ENCODE measurements around the gene CAPN8. TPM values are rescaled to one million over a fixed set of nuclear protein-coding genes. Genes with fewer than 3 reads are reported as not detected.

Gene CAPN8
- total RNA-seq, 2 donors from 2014 or later: 0.21 TPM; not detected in 1

DNA sequence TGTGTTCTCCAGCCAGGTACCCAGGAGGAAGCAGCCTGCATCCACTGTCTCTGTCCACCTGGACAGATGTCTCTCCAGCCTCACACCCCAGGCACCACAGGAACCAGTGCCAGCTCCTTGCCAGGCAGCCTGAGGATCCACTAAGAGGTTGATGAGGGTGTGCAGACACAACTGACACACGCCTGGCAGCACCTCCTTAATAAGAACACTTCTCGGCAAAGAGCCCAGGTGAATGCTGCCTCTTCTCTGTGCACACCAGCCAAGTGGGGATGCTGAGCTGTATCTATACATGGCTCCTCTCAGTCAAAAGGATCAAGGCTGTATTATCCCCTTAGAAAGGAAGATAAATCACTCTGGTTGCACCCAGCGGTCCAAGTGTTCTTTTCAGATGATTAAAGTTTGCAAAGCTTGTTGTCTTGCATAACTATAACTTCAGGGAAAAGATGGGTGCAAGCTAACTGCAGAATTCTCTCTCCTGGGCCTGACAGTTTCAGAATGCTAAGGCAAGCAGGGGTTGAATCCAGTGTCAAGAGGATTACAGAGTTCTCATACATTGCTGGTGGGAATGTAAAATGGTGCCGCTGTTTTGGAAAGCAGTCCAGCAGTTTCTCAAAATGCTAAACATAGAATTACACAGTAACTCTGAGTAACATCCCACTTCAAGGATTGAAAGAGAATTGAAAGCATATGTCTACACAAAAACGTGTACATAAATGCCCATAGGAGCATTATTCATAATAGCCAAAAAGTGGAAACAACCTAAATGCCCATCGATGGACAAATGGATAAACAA, 3.7 kb upstream of the CAPN8 start:
- DNase-seq (no peak), ATAC-seq (peak in 1 of 2 donors; percentile 70)
- intact Hi-C loops (cut with DNase I): no loop called here

DNA sequence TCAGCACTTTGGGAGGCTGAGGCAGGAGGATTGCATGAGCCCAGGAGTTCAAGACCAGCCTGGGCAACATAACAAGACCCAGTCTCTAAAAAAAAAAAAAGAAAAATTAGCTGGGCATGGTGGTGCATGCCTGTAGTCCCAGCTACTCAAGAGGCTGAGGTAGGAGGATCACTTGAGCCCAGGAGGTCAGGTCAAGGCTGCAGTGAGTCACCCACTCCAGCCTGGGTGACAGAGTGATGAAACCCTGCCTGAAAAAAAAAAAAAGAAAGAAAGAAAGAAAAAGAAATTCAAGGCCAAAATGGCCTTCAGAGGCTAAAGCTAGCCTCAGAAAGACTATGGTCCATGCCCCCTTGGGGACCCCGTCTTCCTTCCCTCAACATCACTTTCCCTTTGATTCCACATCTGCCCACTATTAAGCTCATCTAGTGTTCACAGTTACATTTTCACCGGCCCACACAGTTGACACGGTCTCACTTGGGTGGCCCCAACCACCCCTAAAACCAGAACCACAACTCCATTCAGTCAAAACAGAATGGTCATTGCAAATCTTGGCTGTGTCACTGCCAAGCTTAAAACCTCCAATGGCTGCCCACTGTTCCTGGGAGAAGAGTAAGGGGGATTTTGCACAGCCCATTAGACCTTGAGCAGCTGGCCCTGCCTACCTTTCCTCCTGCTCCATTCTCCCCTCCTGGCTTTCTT, 2.1 kb upstream of the CAPN8 start:
- ATAC-seq: no peak

DNA sequence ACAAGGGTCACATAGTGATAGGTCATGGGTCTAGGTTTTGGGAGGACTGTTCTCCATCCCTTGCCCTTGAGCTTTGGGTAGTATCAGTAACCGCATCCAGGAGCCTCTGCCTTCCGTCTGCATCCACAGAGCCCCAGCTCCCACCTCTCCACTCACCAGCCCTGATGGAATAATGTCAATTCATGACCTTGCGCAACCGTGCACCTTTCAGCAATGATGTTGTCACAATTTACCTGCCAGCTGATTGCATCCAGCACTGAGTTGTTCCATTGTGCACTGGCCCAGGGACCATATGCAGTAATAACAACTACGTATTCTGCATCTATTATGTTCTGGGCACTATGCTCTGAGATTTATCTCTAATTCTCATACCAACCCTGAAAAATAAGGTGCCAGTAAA, 1.4 kb downstream of the CAPN8 start:
- ATAC-seq: no peak
- DNase-seq: no peak
- intact Hi-C loops (cut with DNase I): no loop called here

More for the DNA sequence above, 2.1 kb upstream of the CAPN8 start:
- intact Hi-C loops (cut with DNase I): no loop called here
- no peak for DNase-seq

DNA sequence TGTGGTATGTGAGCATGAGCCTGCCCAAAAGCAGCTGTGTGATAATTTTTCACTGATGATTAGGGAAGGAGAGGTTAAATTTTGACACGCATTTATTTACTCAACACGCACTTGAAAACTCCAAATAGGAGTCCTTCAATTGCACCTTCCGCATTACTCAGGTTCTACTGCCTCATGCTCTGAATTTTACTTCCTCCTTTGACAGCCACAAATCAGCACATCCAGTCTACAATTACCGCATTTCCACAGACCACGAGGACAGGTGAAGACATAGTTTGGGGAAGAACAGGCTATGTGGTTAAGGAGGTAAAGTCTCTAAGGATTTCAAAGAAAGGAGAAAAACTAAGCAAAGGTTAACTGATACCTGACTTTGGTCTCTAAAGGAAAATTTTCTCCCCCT, 2.6 kb downstream of the CAPN8 start:
- ATAC-seq (no peak), DNase-seq (no peak)
- intact Hi-C loops (cut with DNase I): no loop called here

DNA sequence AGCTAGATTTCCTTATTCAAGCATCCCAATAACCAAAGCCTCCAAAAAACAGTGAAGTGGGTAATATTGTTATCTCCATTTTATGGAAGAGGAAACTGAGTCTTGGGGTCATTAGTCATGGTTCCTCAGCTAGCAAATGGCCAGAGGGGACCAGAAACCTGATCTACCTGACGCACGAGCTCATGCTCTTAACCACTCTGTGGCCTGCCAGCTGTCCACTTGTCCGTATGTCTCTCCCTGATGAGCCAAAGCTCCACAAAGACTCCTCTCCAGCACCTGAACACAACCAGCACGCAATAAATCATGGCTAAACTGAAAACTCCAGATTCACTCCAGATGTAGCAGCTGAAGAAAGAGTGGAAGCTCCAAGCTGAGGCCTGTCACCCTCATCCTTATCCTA, 5.8 kb downstream of the CAPN8 start:
- intact Hi-C loops (cut with DNase I): no loop called here

DNA sequence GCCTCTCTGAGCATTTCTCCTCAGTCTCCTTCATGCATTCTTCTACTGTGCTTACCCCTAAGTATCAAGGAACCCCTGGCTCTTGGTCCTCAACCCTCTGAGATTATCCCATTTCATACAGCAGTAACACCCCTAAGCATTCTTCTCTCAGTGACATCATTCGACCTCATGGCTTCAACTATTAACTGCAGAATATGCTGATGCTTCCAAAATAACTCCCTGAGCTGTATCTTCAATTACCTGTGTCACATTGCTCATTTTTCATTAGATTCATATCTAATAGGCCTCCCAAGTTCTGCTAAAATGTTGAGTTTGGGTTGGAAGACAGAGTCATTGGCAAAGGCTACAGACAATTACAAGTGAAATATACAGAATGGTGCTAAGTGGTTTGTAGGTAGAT, 7.5 kb downstream of the CAPN8 start:
- ATAC-seq: no peak
- intact Hi-C loops (cut with DNase I): no loop called here
- no peak for DNase-seq

More for the DNA sequence above, 5.8 kb downstream of the CAPN8 start:
- ATAC-seq (no peak), DNase-seq (no peak)

DNA sequence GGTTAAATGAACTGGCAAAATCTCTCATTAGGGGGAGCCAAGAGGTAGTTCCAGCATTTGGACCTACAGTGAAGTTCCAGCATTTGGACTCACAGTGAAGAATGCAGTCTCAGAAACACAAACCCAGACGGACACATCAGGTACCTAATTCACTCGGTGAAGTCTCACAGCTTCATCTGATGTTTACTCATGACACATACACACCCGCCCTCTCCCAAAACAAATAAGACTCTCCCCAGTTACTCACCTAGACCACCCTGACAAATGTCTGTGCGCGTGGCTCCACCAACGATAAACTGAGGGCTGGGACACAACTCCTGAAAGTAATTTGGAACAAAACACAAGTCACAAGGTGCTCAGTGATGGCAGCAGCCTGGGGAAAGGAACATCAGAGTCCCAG, 11.4 kb downstream of the CAPN8 start:
- DNase-seq (no peak), ATAC-seq (no peak)
- intact Hi-C loops (cut with DNase I): no loop called here

DNA sequence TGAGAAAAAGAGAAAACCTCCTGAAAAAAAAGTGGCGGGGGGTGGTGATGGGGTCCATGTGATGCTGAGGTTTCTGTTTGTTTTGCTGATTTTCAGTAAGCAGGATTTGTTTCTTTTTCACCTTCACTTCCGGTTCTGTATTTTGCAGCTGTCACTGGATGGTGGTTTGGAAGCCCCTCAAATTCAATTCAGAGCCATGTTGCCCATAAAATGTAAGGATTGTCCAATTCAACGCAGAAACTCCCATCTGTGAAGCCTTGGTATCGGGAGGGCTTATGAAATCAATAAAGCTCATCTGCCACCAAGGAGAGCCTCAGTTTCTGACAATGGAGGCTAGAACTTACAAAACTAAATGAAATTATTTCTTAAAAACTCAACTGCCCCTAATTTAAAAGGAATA, 12.1 kb downstream of the CAPN8 start:
- intact Hi-C loops (cut with DNase I): no loop called here
- ATAC-seq (no peak), DNase-seq (no peak)

DNA sequence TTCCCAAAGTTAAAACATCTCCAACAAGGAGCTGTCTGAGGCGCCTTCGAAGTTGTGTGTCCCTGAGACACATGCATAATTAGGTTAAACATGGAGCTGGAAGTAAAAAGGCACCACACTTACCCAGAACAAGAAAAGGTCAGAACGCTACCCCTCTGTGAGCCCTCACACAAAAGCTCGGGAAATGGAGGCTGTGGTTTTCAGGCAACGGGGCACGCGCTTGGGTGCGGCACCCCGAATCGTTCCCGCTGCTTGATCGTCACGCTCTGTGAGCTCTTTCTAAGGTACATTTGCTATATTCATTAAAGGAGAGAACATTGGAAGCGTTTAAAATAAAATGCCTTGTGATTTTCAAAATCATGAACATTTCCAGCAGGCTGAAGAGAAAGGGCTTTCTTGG, 12.5 kb downstream of the CAPN8 start:
- intact Hi-C loops (cut with DNase I): no loop called here
- ATAC-seq: no peak
- DNase-seq: no peak

DNA sequence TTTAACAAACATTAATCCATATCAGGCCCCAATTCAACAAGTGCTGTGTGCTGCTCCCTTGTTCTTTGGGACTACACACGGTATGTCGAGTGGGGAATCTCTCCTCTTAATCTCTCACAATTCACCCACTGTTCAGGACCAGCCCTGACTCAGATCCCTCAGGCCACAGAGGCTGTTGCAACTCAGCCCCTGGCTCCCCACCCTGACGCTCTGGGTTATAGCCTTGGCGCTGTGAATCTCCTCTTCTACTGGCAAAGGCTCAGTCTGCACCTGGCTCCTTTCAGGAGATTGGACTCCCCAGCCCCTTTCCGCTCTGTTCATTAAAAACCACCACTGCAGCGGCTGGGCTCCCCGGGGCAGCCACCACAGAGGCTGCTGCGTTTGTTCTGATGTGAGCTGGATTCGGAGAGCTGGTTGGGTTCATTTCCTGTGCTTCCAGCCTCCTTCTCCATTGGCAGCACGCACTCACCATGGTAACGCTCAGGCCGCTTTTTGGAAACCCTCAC, 13.0 kb downstream of the CAPN8 start:
- intact Hi-C loops (cut with DNase I): no loop called here
- no peak for DNase-seq
- ATAC-seq: no peak

DNA sequence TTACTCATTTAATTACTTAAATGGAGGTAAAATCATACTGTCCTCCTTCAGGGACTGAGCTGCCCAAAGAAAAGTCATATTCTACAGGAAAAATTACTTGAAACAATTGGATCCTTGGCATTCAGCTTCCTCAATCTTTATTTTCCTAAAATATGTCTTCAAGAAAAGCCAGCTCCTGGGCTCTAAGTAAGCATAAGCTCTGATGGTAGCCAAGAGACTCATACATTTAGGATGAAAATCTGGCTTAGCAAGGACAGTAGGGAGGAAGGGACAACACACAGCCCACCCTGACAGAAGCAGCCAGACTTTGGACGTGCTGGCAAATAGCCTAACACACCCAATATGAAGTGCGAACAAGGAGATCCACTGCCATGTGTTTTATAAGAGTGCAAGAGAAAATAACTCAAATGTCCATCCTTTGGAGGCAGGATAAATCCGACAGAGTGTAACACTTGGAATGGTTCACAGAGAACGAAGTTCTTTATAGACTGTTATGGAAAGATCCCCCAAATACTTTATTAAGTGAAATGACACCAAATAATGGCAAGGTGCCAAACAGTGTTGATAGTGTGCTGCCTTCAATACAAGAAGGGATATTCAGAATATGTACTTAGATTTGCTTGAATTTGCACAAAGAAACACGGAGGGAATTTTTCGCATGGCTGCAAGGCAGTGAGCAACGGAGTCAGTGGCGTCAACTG, 14.1 kb downstream of the CAPN8 start:
- ATAC-seq: no peak
- no peak for DNase-seq
- intact Hi-C loops (cut with DNase I): no loop called here

DNA sequence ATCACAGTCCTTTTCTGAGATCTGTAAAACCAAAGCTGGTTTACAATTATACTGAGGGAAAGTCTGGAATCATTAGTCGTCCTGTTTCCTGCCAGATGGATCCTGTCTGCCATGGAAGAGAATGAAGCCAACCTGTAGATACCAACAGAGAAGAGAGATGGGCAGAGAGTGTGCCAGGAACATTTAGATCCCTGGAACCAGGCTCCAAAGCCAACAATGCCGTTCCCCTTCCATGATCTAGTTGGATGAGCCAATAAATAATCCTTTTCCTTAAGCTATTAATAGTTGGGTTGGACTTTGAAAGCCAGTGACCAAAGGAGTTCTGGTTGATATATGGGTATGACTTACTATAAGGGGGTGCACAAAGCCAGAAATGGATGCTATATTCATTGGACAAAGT, 15.0 kb downstream of the CAPN8 start:
- peak; percentile 31 to 34 for ATAC-seq
- no peak for DNase-seq
- intact Hi-C loops (cut with DNase I): no loop called here

DNA sequence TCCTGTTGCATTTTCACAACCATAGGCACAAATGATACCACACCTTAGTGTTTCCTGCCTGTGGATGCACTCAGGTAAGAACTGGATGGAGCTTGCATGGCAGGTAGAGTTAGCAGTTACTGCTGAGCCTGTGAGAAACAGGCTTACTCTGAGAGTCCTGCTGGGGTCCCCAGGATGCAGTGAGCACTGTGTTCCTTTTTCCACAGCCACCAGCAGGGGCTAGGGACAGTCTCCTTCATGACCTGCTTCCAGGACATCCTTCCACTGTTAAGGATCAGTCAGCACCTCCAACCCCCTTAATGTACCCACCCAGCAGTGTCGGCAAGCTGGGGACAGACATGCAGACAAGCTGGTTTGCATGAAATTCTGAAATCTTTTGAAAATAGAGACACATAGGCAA, 16.3 kb downstream of the CAPN8 start:
- intact Hi-C loops (cut with DNase I): no loop called here
- DNase-seq (no peak), ATAC-seq (no peak)

DNA sequence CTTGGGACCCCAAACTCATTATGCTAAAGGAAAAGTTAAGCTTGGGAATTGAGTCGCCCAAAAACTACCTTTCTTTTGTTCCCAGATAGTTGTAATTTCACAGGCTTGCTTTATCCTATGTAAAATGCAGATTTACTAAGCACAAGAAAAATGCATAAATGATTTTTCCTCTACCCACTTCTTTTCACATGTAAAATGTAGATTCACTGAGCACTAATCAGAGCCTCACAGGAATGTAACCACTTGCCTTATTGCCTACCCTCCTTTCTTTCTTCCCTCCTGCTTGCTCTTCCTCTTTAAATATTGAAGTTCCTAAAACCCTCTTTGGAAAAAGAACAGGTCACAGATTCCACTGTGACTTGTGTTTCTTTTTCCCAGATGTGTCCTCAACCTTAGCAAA, 18.3 kb downstream of the CAPN8 start:
- intact Hi-C loops (cut with DNase I): no loop called here
- ATAC-seq: no peak
- no peak for DNase-seq

DNA sequence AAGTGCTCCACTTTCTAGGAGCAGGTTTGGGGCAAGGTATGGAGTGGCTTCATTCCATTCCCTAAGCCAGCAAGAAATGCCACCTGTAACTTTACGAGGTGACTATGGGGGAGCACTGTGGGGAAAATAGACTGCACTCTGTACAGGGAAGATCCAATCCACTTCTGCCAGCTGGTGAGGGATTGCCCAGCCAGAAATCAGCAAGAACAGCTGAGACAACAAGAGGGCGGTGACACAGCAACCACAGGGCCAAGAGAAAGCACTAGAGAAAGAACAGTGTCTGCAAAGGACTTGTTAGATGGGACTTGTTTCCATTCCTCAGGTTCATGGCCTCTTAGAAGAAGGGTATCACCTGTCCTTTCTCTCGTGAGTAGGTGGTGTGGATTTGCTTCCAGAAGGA, 19.6 kb downstream of the CAPN8 start:
- ATAC-seq (no peak), DNase-seq (no peak)
- intact Hi-C loops (cut with DNase I): no loop called here

DNA sequence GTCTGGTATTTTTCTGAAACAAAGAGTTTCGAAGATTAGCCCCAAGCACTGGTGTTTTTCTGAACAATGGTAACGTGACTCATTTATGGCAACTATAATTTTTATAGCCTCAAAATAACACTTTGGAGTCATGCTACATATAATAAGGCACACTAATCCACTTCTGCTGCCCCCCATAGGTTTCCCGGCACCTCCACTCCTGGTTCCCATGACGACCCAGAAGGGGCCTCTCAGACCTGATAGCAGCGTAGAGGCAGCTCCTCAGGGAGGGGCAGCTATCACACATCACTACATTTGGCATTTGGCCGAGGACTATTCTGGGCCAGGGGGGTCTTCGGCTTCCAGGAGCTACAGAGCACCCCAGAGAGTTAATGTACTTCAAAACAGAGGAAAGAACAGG, 23.3 kb downstream of the CAPN8 start:
- intact Hi-C loops (cut with DNase I): no loop called here
- DNase-seq: no peak
- no peak for ATAC-seq

DNA sequence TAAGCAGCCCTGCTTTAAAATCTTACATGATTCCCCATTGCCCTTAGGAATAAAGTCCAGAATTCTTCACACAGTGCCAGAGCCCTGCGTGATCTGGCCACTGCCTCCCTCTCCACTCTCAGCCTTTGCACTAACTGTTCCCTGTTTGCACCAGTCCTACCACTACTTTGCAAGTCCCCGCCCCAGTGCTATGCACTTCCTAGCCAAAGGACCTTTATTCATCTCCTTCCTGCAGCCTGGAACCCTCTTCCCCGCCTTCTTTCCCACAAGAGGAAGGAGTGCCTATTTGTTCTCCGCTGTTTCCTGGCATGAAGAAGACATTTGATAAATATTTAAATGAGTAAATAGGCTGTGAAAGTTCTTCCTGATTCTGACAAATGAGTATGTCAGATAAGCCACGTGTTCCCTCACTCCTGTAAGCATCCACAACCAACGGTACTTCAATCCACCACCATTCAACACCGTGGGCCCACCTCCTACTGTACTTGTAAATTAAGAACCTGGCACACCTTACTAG, 23.9 kb downstream of the CAPN8 start:
- no peak for ATAC-seq
- intact Hi-C loops (cut with DNase I): no loop called here

DNA sequence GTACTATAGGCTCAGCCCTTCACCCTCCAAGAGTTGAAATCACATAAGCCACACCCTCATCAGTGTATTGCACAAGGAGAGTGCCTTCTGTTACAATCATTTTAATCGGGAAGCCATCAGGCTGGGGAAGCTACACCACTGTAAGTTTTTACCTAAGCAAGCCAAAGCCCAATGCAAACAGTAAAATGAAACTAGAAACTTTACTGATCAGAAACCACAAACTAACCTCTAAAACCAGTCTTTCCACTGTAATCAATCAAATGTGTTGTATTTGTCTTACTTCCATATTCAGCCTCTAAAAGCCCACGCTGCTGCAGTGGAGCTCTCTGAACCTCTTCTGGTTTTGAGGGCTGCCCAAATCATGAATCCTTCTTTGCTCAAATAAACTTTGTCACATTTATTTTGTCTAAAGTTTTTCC, 26.2 kb downstream of the CAPN8 start:
- no peak for DNase-seq
- ATAC-seq: no peak
- intact Hi-C loops (cut with DNase I): no loop called here

More for the DNA sequence above, 23.9 kb downstream of the CAPN8 start:
- DNase-seq: no peak

DNA sequence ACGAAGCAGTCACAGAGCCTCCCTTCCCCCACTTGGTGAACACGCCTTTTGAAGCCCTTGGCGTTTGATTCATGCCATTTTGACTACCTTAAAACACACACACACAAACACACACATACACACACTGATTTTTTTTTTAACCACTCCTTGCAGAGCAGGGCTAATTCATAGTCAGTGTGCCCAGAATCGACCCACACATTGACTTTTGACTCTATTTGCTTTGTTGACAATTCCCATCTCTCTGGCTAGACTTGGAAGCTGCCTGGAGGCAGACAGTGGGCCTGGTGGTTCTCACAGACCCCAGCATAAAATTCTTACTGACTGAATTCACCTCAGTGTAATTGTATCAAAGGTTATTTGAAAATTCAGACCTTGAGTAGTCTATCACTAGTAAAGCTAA, 30.3 kb downstream of the CAPN8 start:
- DNase-seq (no peak), ATAC-seq (no peak)
- intact Hi-C loops (cut with DNase I): no loop called here

DNA sequence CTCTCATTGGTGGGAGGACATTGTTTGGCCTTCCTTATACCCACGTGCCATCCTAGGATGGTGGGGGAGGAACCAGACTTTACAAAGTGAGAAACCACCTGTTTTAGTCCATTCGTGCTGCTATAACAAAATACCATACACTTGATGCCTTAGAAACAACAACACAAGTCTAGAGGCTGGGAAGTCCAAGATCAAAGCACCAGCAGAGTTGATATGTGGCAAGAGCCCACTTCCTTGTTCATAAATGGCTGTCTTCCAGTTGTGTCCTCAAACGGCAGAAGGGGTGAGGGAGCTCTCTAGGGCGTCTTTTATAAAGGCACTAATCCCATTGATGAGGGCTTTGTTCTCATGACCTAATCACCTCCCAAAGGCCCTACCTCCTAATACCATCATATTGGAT, 31.1 kb downstream of the CAPN8 start:
- intact Hi-C loops (cut with DNase I): no loop called here
- ATAC-seq (no peak), DNase-seq (no peak)

Data from left cardiac atrium (tissue), 4 donors.